NCI-H1417 (cell line): ENCODE data around the gene LAIR2.
"Not testable (repeated sequence)": the region's sequence is repeated elsewhere in the genome, so short reads cannot be mapped to it uniquely, and the experiment has no call there.

Source experiments
- DNase-seq, 3 experiments: peaks; one replicate each; lab custom pipeline; 2025; lab: John Stamatoyannopoulos, UW

LAIR2 gene

DNA sequence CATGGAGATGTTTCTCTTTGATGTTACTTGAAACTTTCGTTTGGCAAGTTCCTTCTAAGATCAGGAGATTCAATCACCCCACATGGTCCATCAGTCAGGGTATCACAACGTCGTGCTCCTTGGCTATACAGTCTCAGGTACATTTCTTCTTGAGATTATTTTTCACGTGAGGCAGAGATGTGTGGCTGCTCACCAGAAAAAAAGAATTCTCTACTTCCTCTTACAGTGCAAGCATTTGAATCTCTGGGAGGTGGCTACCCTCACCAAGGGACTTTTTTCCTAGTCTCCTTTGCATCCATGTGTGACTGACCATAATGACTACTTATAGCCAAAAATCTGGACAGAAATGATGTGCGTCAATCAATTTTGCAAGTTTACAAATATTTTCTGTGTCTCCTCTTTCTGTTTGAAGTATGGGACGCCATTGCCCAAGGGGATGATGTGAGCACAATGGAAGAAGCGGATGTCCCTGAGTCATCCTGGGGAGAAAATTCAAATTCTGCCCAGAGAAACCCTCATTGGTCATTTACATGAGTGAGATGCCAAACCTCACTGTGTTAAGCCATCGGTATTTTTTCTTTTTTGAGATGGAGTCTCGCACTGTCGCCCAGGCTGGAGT is 8.6 kb upstream of the LAIR2 start:
- DNase-seq: no peak

DNA sequence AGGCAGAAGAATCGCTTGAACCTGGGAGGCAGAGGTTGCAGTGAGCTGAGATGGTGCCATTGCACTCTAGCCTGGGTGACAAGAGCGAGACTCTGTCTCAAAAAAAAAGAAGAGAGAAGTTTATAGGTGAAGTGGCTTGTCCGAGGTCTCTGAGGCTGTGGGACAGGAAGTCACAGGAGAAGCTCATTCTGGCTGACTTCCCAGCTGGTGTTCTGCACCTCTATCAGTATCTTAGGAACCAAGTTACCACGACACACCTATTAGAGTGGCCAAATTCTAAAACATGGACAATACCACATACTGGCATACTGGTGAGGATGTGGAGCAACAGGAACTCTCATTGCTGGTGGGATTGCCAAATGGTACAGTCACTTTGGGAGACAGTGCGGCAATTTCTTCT is 7.3 kb upstream of the LAIR2 start:
- not testable (repeated sequence) for DNase-seq

DNA sequence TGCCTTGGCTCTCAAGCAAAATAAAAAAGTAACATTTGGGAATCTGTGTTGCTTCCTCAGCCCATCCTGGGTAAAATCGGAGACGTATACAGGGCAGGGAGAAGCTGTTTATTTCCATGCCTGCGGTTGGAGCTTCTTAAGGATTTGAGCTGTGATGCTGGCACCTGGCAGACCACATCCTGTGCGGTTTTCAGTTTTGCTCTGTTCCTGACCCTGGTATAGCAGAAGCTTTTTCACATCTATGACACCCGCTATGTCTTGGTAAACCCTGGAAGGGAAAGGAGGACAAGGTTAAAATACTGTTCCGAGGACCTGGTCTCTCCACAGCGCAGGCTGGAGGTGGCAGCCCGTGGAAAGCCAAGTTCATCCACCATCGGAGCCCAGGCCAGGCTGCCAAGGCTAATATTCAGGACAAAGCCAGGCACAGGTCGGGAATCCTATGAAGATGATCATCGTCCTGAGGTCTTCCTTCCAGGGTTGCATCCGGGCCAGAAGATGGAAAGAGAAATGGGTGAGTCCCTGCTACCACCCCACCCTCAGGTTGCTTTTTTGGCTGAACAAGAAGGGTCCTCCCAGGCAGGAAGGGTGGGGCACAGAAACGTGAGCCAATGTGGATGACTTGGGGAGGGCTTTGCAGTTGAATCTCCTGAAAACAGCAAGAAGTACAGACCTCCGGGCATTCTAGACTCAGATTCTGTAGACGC is 4.7 kb upstream of the LAIR2 start:
- not testable (repeated sequence) for DNase-seq

DNA sequence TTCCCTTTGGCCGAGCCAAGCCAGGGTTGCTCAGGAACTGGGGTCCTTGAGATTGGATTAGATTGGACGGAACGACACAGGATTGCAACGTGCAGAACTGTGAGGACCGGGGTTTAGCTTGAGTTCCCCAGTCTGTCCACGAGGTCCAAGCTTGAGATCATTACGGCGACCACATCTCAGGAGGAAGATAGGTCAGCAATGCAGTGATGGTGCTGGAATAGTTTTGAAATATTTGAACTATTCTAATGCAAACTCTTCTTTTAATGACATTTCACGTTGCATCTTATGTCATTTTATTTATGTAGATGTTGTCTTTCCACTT is 4.2 kb upstream of the LAIR2 start:
- DNase-seq: not testable (repeated sequence)

DNA sequence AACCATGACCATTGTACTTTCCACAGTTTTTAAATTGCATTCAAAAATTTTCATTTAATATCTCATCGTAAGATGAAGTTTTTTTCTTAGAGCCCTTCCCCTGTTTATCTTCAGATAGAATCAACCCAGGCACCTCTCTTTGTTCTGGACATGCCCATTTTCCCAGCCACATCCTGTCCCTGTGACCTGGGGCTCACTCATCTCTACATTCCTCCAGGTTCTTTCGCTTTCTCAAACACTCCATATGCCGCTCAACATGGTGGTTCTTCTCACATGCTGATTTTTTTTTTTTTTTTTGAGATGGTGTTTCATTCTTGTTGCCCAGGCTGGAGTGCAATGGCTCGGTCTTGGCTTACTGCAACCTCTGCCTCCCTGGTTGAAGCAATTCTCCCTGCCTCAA is 2.9 kb downstream of the LAIR2 start:
- DNase-seq: not testable (repeated sequence)

DNA sequence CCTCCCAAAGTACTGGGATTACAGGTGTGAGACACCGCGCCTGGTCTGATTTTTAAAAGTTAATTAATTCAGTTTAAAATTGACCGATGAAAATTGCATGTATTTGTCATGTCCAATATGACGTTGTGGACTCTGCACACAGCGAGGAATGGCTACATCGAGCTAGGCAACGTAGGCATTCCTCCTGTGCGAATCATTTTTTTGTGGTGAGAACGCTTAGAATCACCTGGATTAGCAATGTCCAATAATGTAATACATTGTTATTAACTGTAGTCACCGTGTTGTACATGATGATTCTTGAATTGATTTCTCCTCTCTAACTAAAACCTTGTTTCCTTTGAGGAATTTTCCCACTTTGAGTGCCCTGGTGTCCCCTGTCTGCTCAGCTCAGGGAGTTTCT is 3.4 kb downstream of the LAIR2 start:
- DNase-seq: no peak

DNA sequence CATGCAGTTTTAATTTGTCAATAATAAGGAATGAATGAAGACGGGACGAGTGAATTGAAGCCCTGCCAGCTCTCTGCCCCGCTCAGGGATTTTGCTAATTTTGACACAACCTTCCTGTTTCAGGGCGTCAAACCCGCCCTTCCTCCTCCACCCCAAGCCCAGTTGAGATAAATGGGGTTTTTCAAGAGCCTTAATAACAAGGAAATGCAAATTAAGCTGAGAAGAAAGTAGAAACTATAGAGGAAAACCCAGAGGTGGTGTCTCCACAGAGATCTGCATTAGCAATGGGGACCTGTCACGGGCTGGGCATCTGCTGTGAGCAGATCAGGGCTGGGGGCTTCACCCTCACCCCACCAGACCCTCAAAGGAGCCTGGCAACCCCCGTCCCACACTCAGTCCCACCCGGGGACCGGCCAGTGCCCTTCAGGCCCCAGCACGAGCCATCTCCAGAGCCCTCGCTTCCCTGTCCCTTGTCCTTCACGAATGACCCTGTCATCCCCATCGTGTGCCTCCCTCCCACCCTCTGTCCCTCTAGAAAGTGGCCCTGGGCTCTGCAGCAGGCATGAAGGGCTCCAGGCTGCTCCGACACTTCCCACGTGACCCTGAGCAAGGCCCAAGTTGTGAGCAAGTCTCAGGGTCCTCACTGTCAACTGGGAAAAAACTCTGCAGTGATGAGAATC is 4.5 kb downstream of the LAIR2 start:
- not testable (repeated sequence) for DNase-seq

DNA sequence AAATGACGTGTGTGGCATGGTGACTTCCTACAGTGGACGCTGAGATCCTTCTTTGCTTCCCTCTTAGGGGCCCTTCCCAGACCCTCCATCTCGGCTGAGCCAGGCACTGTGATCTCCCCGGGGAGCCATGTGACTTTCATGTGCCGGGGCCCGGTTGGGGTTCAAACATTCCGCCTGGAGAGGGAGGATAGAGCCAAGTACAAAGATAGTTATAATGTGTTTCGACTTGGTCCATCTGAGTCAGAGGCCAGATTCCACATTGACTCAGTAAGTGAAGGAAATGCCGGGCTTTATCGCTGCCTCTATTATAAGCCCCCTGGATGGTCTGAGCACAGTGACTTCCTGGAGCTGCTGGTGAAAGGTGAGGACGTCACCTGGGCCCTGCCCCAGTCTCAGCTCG is 5.2 kb downstream of the LAIR2 start:
- no peak for DNase-seq

DNA sequence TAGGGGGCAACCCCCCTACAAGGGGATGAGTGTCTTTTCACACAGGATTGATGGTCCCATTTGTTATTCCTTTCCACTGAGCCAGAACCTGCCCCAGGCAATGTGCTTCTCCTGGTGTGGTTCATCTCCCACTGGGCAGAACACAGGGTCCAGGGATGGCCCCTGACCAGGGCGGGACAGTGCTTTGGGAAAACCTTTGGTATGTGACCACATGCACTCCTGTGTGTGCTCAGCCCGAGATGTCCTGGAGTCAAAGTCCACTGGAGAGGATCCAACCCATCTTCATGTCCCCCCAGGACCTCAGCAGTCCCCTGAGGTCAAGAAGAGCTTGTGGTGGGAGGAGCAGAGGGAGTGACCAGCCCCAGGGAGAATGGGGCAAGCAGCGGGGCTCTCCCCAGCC is 5.9 kb downstream of the LAIR2 start:
- not testable (repeated sequence) for DNase-seq

DNA sequence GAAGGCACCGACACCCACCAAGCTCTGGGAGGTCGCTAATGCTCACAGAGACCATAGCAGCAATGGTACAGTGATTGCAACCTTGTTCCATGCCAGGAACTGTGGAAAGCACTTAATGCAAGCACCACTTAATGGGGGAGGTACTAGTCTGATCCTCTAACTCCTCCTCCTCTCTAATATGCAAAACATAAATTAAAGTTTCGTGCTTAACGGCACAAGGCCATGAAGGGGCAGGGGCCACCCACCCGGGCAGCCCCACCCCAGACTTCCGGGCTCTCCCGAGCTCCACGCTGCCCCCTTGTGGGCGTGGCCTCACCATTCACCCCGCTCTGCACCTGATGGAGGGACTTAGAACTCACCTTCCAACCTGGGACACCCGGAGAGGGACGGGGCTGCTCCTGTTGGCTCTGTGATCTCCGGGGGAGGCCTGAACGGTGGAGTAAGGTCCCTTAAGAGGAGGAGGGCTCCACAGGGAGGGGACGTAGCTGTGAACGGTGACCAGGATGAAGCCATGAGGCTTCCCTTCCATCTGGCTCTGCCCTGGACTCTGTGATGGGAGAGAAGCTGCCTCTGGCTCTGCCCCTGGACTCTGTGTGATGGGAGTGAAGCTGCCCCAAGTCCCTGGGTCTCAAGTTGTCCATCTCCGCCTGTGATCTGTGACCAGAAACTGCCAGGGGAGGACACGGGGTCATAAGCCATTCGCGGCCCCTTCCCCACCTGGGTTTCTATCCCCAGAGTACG is 6.7 kb downstream of the LAIR2 start:
- DNase-seq: not testable (repeated sequence)

DNA sequence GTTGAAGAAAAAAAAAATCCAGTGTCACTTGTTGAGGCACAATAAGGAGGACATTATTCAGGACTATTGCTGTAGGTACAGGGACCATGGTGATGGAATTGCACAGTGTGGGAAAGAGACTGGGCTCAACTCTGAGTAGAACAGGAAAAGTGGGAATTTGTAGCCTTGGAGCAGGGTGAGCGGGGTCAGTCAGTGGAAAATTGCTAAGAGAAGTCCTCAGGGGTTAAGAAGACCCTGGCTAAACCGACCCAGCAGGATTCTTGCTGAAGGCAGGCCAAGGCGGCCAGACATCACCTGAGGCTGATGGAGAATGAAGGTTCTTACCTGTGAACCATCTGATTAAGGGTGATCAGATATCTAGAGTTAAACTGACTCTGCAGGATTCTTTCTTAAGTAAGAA is 12.5 kb downstream of the LAIR2 start:
- DNase-seq: no peak

DNA sequence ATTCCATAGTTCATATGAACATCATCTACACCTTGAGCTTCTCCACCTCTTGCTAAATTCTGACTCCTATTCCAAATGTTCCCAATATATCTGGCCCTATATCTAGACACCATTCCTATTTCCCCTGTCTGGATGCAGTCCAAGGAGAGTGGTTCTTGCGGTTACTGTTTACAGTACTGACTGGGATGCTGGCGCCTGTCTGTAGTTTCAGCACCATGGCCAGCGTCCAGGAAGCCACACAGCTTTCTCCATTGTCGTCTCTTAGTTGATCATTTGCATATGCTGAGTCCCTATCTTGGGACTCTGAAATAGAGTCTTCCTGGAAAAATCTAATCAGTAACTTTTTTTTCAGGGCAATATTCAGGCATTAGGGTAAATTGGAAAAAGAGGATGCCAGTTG is 14.9 kb downstream of the LAIR2 start:
- DNase-seq: no peak

DNA sequence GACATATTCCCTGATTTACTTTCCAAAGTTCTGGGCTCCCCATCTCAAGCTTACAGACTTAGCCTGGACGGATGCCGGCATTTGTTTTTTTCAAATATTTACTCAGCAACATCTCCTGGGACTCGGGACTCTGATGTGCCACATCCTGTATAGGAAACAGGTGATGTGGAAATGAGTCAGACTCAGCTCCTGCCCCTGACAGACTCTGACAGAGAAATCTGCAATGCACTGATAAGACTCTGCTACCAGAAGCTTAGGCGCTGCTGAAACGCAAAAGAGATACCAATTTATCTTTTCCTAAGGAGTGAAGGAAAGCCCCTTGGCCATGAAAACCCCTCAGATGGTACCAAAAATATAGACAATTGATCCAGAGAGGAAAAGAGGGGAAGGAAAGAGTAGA is 16.2 kb downstream of the LAIR2 start:
- no peak for DNase-seq

DNA sequence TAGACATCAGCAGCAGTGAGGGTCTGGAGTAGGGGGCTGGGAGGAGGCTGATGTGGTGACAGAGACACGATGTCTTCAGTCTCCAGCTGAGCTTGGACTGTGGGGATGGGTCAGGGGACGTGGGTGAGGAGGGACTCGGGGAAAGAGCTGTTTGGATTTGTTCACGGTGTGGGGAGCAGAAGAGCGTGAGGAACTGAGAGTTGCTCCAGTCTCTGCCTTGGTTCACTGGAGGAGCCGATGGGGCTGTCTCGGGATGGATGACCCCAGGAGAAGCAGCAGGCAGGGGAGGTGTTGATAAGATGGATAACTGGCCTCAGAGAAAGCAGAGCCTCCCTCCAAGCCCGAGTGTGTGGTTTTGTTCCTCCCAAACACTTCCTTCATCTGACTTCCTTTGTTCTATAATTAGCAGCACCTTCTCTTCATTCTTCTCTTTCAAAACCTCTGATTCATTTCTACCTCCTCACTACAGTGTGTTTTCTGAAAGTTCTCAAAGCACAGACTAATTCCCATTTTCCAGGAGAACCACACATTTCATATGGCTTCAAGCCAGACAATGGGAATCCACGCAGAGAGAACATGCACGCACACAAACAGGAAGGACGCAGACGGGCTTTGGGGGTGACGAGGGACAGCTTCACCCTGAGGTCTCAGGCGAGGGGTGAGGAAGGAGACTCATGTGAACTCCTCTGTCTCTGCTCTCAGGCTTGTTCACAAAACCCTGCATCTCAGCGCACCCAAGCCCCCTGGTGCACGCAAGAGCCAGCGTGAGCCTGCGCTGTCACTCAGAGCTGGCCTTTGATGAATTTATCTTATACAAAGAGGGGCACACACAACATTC is 18.6 kb downstream of the LAIR2 start:
- DNase-seq: no peak

DNA sequence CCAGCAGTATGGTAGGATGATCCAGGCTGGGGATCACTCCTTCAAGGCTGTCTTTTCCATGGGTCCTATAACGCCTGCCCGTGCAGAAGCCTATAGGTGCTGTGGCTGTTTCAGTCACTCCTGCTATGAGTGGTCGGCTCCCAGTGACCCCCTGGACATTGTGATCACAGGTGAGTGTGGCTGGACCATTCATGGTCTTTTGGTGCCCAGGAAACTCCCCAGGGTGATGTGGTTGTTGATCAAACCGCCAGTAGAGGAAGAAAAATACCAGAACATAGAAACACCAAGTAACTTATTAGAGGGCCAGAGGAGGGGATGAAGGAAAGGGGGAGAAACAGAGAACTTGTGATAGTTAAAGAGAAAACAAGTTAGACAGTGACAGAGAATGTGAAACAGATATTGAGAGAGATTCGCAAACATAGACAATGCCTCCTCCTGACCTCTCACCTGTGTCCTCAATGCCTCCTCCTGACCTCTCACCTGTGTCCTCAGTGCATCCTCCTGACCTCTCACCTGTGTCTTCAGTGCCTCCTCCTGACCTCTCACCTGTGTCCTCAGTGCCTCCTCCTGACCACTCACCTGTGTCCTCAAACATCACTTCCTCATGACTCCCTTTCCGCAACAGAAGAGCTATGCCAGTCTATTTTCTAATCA is 19.4 kb downstream of the LAIR2 start:
- DNase-seq: no peak

DNA sequence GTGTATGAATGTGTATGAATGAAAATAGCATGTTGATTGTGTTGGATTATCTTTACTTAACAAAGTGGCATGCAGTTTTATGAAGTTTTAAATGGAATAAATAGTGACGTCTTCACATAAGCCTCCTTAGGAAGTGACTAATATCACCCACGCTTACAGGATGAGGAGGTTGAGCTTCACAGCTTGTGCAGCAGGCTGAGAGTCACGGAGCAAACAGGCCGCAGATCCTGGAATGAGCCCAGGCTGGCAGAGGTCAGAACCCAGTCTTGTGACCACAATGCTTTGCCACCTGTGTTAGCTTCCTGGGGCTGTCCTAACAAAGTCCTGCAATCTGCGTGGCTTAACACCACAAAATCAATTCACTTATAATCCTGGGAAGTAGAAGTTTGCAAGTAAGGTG is 20.8 kb downstream of the LAIR2 start:
- DNase-seq: no peak

DNA sequence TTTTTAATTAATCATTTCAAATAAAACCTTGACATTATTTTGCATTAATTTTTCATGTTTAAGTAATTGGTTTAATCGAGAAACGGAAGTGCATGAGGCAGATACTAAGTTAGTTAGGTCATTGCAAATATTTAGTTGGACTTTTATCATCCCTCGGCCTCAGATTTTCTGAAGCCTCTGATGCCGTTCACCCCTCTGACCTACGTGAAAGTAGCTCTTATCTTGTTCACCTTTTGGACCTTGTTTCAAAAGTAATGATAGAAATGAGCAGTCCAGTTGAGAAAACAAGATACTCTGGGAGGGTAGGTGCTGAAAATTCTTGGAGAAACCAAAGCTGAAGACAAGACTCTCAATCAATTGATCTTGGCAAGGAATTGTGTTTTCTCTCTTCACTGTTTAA is 23.0 kb downstream of the LAIR2 start:
- DNase-seq: no peak

DNA sequence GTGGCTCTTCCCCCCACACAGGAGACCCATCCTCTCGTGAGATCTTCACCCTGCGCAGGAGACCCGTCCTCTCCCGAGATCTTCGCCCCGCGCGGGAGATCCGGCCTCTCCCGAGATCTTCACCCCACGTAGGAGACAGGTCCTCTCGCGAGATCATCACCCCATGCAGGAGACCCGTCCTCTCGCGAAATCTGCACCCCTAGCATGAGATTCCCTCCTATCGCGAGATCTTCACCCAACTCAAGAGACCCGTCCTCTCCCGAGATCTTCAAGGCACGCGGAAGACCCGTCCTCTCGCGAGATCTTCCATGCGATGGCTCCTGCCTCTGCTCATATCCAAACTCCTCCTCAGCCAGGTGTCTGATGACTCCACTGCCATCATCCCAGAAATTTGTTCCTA is 24.3 kb downstream of the LAIR2 start:
- no peak for DNase-seq

DNA sequence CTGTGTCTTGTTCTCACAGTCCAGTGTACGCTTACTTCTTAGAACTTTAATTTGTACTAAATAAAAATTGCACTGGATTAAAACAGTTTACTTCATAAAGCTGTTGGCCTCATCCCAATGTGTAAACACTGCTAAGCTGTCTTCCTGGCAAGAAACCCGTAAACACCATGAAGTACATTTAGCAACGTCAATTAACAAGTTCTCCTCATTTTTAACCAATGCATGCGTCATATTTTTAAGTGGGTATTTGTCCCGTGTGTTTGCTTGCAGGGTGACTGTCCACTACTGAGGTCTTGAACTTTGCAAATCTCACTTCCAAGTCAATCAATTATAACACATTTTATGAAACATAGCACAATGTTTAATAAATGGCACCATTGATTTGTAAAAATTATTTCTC is 28.2 kb downstream of the LAIR2 start:
- DNase-seq: no peak

DNA sequence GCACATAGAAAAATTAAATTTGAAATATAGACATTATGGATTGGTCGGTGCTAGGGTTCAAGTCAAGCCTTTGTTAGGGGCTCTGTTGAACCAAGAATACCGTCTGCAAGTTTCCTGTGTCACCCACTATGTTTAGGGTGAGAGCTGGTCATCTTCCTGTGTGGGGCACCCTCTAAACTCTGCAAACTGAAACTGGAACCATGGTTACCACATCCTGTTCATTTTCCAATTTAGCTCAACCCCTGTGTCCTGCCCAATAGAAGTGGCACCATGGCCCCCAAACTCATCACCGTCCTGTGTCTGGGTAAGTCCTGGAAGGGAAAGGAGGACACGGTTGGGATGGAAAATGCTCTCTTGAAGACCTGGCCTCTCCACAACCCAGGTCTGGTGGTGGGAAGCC is 29.9 kb downstream of the LAIR2 start:
- no peak for DNase-seq

DNA sequence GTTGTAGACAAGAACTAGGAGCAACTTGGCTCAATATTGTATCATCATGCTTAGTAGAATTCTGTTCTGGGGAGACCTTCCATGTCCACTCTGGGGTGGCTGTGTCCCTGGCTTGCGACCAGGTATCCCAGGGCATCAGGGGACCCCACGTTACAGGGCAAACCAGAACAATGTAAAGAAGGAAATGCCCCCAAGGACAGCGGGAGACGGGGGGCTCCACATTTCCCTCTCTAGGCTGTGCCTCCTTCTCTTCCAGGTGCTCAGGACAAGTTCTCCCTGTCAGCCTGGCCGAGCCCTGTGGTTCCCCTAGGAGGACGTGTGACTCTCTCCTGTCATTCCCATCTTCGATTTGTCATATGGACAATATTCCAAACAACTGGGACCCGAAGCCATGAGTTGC is 30.8 kb downstream of the LAIR2 start:
- DNase-seq: no peak

DNA sequence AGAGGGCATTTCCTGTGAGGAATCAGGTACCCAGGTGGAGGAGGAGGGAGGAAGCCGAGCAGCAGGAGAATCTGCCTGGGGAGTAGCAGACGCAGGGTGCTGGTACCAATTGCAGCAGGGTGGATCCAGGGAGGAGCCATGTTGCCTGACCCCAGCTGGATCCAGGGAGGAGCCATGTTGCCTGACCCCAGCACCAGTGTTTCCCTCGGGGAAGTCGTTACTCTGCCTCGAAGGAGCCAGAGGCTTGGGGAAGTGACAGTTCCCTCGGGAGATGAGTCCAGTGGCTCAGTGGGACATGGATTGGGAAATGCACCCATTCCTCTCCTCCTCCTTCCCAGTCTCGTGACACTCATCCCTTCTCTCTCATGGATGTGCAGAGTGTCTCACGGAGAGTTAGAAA is 31.5 kb downstream of the LAIR2 start:
- no peak for DNase-seq
